KMS-11 (cell line): ENCODE data around the gene MON2.

Experiments
- H2AFZ ChIP-seq: fragments of 200-600 bp; sonication (generic); 2 replicates; pipeline ENCODE4 v1.6.1; 2016; ENCODE audit warnings: antibody characterized with exemption, mixed run types, low read depth
- H3K27ac ChIP-seq: fragments of 200-600 bp; sonication (generic); 2 replicates; pipeline ENCODE4 v1.6.1; 2016; ENCODE audit warnings: mild to moderate bottlenecking, mixed run types
- H3K27me3 ChIP-seq: fragments of 200-600 bp; sonication (generic); 2 replicates; pipeline ENCODE4 v1.6.1; 2017; ENCODE audit warnings: mild to moderate bottlenecking, low read depth, mixed run types, moderate library complexity; ENCODE audit not compliant: insufficient read depth
- H3K36me3 ChIP-seq: fragments of 200-600 bp; sonication (generic); 2 replicates; pipeline ENCODE4 v1.6.1; 2017; ENCODE audit warnings: mild to moderate bottlenecking, mixed run types; ENCODE audit not compliant: insufficient read depth
- H3K4me1 ChIP-seq: fragments of 200-600 bp; sonication (generic); 2 replicates; pipeline ENCODE4 v1.6.1; 2016; ENCODE audit warnings: mild to moderate bottlenecking, low read depth, mixed run types; ENCODE audit not compliant: poor library complexity, severe bottlenecking
- H3K4me2 ChIP-seq: fragments of 200-600 bp; sonication (generic); 2 replicates; pipeline ENCODE4 v1.7.0; 2016; ENCODE audit warnings: mild to moderate bottlenecking, mixed run types
- H3K4me3 ChIP-seq: fragments of 200-600 bp; sonication (generic); IDR thresholded peaks from 2 replicates; pipeline ENCODE4 v1.6.1; 2017; ENCODE audit warnings: low read depth, low read length, mixed read lengths; ENCODE audit not compliant: insufficient read depth
- H3K79me2 ChIP-seq: fragments of 200-600 bp; sonication (generic); 2 replicates; pipeline ENCODE4 v1.6.1; 2016; ENCODE audit warnings: low read depth, mixed run types; ENCODE audit not compliant: insufficient read depth
- H3K9ac ChIP-seq: fragments of 200-600 bp; sonication (generic); 2 replicates; pipeline ENCODE4 v1.6.1; 2016; ENCODE audit warnings: mild to moderate bottlenecking, mixed run types
- H4K20me1 ChIP-seq: fragments of 200-600 bp; sonication (generic); 2 replicates; pipeline ENCODE4 v1.6.1; 2016; ENCODE audit warnings: mild to moderate bottlenecking, mixed run types; ENCODE audit not compliant: insufficient read depth
- CTCF ChIP-seq: fragments of 200-600 bp; sonication (generic); conservative IDR thresholded peaks from 2 replicates; pipeline ENCODE4 v1.6.1; 2017; ENCODE audit warnings: low read depth, mild to moderate bottlenecking, antibody characterized with exemption, low read length, moderate library complexity, mixed read lengths

MON2 gene

DNA sequence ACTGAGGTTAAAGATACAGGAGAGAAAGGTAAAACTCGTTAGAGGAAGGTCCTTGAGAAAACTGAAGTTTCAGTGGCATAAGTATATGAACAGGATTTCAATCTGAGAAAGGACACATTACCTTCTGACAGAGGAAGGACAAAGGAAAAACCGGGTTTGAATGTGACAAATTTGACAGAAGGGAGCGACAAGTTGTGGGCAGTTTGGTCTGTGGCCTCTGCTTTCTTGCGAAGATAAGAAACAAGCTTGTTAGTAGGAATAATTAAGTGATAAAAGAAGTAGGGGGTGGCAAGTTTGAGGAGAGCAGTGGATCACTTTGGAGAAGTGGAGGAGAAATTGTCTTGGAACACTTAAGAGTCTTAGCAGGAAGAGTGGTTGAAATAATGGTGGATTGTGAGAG, 5.1 kb downstream of the MON2 start:
- Histone ChIP-seq H4K20me1 (no peaks in the 10 kb centered on the region), H3K4me1 (peaks cover 20% of the 10 kb centered on the region), H3K4me3 (no peak overlapping the region), H3K27me3 (no peaks in the 10 kb centered on the region), H3K27ac (no peak overlapping the region), H3K9ac (no peak overlapping the region), H3K36me3 (no peaks in the 10 kb centered on the region), H3K4me2 (no peak overlapping the region), H3K79me2 (peaks cover 65% of the 10 kb centered on the region), H2AFZ (no peak overlapping the region)
- no peak for TF ChIP-seq CTCF

DNA sequence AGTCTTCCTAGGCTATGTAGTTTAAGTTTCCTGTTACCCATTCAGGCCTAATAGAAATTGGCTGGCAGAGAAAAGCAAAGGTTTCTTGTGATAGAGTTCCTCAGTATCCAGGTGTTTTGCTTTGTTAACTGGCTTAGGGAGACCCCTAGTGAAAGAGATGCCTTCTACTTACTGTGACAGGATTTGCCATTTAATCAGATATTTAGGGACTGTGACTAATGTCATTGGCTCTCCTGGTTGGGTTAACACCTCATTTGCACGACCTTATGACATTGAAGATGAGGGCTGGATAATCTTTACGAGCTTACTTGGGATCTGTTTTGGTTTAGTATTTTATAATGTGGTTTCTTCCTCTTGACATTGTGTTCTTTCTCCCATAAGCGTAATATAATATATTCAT, 5.8 kb downstream of the MON2 start:
- no peaks in the 10 kb centered on the region for H4K20me1 ChIP-seq
- TF ChIP-seq CTCF: no peak
- H3K27me3 ChIP-seq: no peaks in the 10 kb centered on the region
- H3K36me3 ChIP-seq: no peaks in the 10 kb centered on the region
- no peak overlapping the region for H3K9ac ChIP-seq
- no peak overlapping the region for H3K27ac ChIP-seq
- H3K4me3 ChIP-seq: no peak overlapping the region
- H2AFZ ChIP-seq: no peak overlapping the region
- H3K4me2 ChIP-seq: no peak overlapping the region
- peaks cover 20% of the 10 kb centered on the region for H3K4me1 ChIP-seq
- H3K79me2 ChIP-seq: peaks cover 58% of the 10 kb centered on the region

DNA sequence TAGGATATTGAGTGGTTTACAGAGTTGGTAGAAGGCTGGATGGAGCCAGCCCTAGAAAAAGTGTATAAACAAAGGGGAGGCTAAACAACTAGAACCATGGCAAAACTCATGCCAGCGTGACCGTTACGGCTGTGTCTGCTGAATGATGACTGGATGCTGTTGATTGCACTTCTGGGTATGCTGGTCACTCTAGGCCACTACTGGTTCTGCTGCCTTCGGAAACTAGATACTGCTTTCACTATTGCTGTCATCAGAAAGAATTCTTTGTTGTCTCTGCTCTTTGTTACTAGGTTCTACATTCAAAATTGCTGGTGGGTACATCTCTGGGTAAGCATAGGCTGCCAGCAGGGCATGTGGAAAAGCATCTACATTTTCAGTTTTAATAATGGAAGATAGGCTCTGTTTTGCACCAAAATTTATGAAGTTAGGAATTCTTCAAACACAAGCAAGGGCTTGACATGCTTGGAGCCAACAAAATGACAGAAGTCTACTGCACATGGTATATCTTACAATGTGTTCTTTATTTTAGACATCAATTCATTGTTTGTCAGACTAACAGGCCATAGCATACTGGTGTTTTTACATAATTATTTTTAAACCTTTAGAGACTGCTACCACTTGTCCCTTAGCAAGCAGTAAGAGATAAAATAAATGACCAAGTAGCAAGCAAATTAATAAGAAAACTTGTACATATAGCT, 15.4 kb downstream of the MON2 start:
- H3K9ac ChIP-seq: no peak overlapping the region
- TF ChIP-seq CTCF: no peak
- no peak overlapping the region for H3K4me3 ChIP-seq
- no peak overlapping the region for H2AFZ ChIP-seq
- H3K36me3 ChIP-seq: no peaks in the 10 kb centered on the region
- no peak overlapping the region for H3K27ac ChIP-seq
- H3K79me2 ChIP-seq: peaks cover 16% of the 10 kb centered on the region; the same call in 1 of the 2 replicates
- H3K4me2 ChIP-seq: no peak overlapping the region
- H3K27me3 ChIP-seq: no peaks in the 10 kb centered on the region
- H3K4me1 ChIP-seq: no peaks in the 10 kb centered on the region
- H4K20me1 ChIP-seq: no peaks in the 10 kb centered on the region

GRCh38 chr12:62482769-62483168, 16.1 kb downstream of the MON2 start:
- no peak for TF ChIP-seq CTCF
- Histone ChIP-seq H2AFZ (no peak overlapping the region), H3K4me1 (no peaks in the 10 kb centered on the region), H3K36me3 (no peaks in the 10 kb centered on the region), H3K79me2 (peaks cover 16% of the 10 kb centered on the region; the same call in 1 of the 2 replicates), H4K20me1 (no peaks in the 10 kb centered on the region), H3K27ac (no peak overlapping the region), H3K4me2 (no peak overlapping the region), H3K4me3 (no peak overlapping the region), H3K9ac (no peak overlapping the region), H3K27me3 (no peaks in the 10 kb centered on the region)
